Fibroblast of villous mesenchyme (primary cell): ENCODE measurements around the gene SLC45A3. TPM values are rescaled to one million over a fixed set of nuclear protein-coding genes. Genes with fewer than 3 reads are reported as not detected.

ENCODE experiments used
- DNase-seq: peaks from one replicate; pipeline ENCODE4 v3.0.0-alpha.2; 2010; ENCODE audit warnings: low read depth
- H3K4me3 ChIP-seq: 2 replicates; pipeline ENCODE4 v1.5.1; 2011; ENCODE audit warnings: low read depth, mild to moderate bottlenecking, low read length
- total RNA-seq: library from RNA; depleted of rRNA; stranded (reverse); fragments of >200 nt; gene quantifications from 2 replicates; pipeline ENCODE4 v1.2.3, GENCODE V29; 2012
- TF ChIP-seq, protein P1 (sequence below): IDR thresholded peaks from 2 replicates; pipeline ENCODE4 v1.5.1; 2012; ENCODE audit warnings: low read depth, mild to moderate bottlenecking, low read length; ENCODE audit not compliant: insufficient read depth

The SLC45A3 gene
- total RNA-seq, 1 donor = 5.2 TPM

- no peak for DNase-seq
- TF ChIP-seq, protein P1, sequence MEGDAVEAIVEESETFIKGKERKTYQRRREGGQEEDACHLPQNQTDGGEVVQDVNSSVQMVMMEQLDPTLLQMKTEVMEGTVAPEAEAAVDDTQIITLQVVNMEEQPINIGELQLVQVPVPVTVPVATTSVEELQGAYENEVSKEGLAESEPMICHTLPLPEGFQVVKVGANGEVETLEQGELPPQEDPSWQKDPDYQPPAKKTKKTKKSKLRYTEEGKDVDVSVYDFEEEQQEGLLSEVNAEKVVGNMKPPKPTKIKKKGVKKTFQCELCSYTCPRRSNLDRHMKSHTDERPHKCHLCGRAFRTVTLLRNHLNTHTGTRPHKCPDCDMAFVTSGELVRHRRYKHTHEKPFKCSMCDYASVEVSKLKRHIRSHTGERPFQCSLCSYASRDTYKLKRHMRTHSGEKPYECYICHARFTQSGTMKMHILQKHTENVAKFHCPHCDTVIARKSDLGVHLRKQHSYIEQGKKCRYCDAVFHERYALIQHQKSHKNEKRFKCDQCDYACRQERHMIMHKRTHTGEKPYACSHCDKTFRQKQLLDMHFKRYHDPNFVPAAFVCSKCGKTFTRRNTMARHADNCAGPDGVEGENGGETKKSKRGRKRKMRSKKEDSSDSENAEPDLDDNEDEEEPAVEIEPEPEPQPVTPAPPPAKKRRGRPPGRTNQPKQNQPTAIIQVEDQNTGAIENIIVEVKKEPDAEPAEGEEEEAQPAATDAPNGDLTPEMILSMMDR = no peak
- no peak overlapping the region for H3K4me3 ChIP-seq
Measured at GRCh38 chr1:205660361-205660760, 19.9 kb downstream of the SLC45A3 start.

GRCh38 chr1:205658943-205659581 is 21.2 kb downstream of the SLC45A3 start:
- DNase-seq = peak; percentile 59
- TF ChIP-seq, protein P1 = peak; percentile 89
- no peak overlapping the region for H3K4me3 ChIP-seq

DNA sequence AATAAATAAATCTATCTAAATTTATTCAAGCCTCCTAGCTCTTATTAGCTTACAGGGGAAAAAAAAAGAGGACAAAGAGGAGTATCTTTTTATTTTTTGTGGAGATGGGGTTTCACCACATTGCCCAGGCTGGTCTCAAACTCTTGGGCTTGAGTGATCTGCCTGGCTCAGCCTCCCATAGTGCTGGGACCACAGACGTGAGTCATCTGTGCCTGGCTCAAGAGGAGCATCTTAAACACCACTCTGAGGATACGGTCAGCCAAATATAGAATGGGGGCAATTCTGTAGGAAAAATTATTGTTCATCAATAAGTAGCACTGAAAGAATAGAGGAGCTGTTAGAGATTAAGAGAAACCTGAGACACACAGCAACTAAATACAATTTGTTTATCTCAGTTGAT is 24.1 kb downstream of the SLC45A3 start:
- H3K4me3 ChIP-seq = no peak overlapping the region
- TF ChIP-seq, protein P1 = no peak
- no peak for DNase-seq

DNA sequence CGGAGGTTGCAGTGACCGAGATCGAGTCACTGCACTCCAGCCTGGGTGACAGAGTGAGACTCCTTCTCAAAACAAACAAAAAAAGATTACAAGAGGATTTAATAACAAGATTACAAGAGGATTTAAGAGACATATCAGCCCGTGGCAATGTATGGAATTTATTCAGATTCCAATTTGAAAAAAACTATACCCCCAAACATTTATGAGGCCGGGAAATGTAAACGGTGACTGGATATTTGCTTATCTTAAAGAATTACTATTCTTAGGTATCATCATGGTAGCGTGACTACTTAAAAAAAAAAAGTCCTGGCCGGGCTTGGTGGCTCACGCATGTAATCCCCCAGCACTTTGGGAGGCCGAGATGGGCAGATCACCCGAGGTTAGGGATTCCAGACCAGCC is 27.3 kb downstream of the SLC45A3 start:
- peak; percentile 38 for DNase-seq
- H3K4me3 ChIP-seq = no peak overlapping the region
- TF ChIP-seq, protein P1 = no peak

- no peak overlapping the region for H3K4me3 ChIP-seq
- DNase-seq = no peak
- TF ChIP-seq, protein P1 = no peak
Measured at GRCh38 chr1:205650241-205650640, 30.1 kb downstream of the SLC45A3 start.

DNA sequence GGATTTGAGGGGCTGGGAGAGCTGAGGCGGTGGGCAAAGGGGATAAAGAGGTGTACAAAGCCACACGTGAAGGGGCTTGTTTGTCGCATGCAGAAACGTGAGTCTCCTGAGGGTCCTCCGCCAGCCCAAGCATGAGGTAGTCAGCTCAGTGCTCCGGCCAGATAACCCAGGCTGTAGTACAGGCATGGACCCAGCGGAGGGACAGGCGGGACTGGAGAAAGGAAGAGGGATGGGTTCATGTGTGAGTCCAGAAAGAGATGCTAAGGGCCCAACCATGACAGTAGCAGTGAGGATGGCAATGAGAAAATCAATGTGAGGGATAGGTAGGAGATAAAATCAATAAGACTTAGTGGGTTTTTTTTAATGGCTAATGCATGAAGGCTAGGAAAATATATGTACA is 34.8 kb downstream of the SLC45A3 start:
- TF ChIP-seq, protein P1 = no peak
- H3K4me3 ChIP-seq = no peak overlapping the region
- no peak for DNase-seq

GRCh38 chr1:205642679-205643307 is 37.5 kb downstream of the SLC45A3 start:
- H3K4me3 ChIP-seq = no peak overlapping the region
- DNase-seq = no peak
- TF ChIP-seq, protein P1 = no peak
